K562 (cell line): ENCODE results near the gene GORASP2. TPM values are rescaled to one million over a fixed set of nuclear protein-coding genes. Genes with fewer than 3 reads are reported as not detected.
A peak's percentile ranks its signal among the peaks of the same experiment; 100 is the strongest.

Source experiments
- ATAC-seq: fragments of 200-7000 bp; cut with Tn5 transposase; 3 replicates; pipeline ENCODE4 v1.9.1; 2020; ENCODE audit warnings: moderate library complexity
- BruUV-seq: library from RNA; stranded (reverse); fragments of 400-500 nt; replicated peaks from 2 replicates; lab custom pipeline; 2021; lab: Mats Ljungman, UMichigan
- CTCF ChIA-PET: fragments of 300-600 bp; formaldehyde crosslinking; extraction: SDS; loops from one replicate; lab custom pipeline; 2021; ENCODE audit warnings: low intra/inter-chr PET ratio; lab: Yijun Ruan, JAX
- POLR2A ChIA-PET: fragments of 300-600, 350-650 bp; sonication (Branson Sonifier 250); formaldehyde crosslinking; extraction: SDS; loops from one replicate; lab custom pipeline; 2021; ENCODE audit warnings: antibody characterized with exemption, inconsistent platforms; lab: Yijun Ruan, JAX
- DNase-seq, 4 experiments: peaks; one replicate each; pipeline versions ENCODE4 v3.0.0 to v3.0.0-alpha.2; 2011 to 2018; ENCODE audit warnings: low spot score in 3 of 4, mixed read lengths in 3 of 4; ENCODE audit errors: extremely low read depth in 1 of 4
- FAIRE-seq: peaks from 2 replicates; lab custom pipeline; 2011; peaks lifted over from hg19 to GRCh38; lab: Jason Lieb, UNC
- H2AFZ ChIP-seq: 2 replicates; pipeline ENCODE4 v1.6.0; 2011; ENCODE audit warnings: low read depth, low read length, control low read depth, inconsistent platforms
- H3K27ac ChIP-seq: fragments of 200-600 bp; 3 replicates; pipeline ENCODE4 v1.8.0; 2011; ENCODE audit warnings: low read depth, mild to moderate bottlenecking, control low read depth, inconsistent platforms, low read length, moderate library complexity, mixed read lengths; ENCODE audit errors: extremely low read depth
- H3K27me3 ChIP-seq, 2 experiments: fragments of 300-600 bp in 1 of 2; 2 replicates in 1 of 2; 3 replicates in 1 of 2; pipeline versions ENCODE4 v1.6.0 to v1.8.0; 2011; ENCODE audit warnings: inconsistent platforms in 2 of 2, low read length in 2 of 2, mild to moderate bottlenecking in 1 of 2, mixed read lengths in 1 of 2, moderate library complexity in 1 of 2; ENCODE audit not compliant: control insufficient read depth in 2 of 2, insufficient read depth in 2 of 2
- H3K36me3 ChIP-seq: fragments of 300-600 bp; 3 replicates; pipeline ENCODE4 v1.8.0; 2011; ENCODE audit warnings: mild to moderate bottlenecking, low read length, inconsistent platforms; ENCODE audit not compliant: control insufficient read depth, insufficient read depth
- H3K4me1 ChIP-seq, 2 experiments: fragments of 200-600 bp in 1 of 2; replicated peaks in 1 of 2; 2 replicates in 1 of 2; 3 replicates in 1 of 2; pipeline versions ENCODE4 v1.5.1 to v1.8.0; 2011; ENCODE audit warnings: inconsistent platforms in 2 of 2, low read length in 2 of 2, mild to moderate bottlenecking in 1 of 2, mixed read lengths in 1 of 2, moderate library complexity in 1 of 2; ENCODE audit not compliant: control insufficient read depth in 2 of 2, insufficient read depth in 2 of 2
- H3K4me2 ChIP-seq: 2 replicates; pipeline ENCODE4 v1.6.1; 2011; ENCODE audit warnings: low read length, control low read depth, inconsistent platforms, mixed read lengths; ENCODE audit not compliant: insufficient read depth
- H3K4me3 ChIP-seq: fragments of 200-600 bp; sonication (generic), shearing (Covaris generic); 2 replicates; pipeline ENCODE4 v1.5.1; 2016; ENCODE audit warnings: control low read depth, inconsistent platforms
- H3K79me2 ChIP-seq: fragments of 200-600 bp; 3 replicates; pipeline ENCODE4 v1.8.0; 2011; ENCODE audit warnings: low read length, inconsistent platforms; ENCODE audit not compliant: control insufficient read depth, insufficient read depth
- H3K9ac ChIP-seq, 2 experiments: 2 replicates each; pipeline versions ENCODE4 v1.6.0 to v1.6.1; 2011; ENCODE audit warnings: low read depth in 2 of 2, low read length in 2 of 2, control low read depth in 1 of 2, inconsistent platforms in 1 of 2, mild to moderate bottlenecking in 1 of 2, mixed read lengths in 1 of 2; ENCODE audit not compliant: insufficient read depth in 1 of 2
- H3K9me1 ChIP-seq: one replicate; pipeline ENCODE4 v1.6.0; 2011; ENCODE audit warnings: inconsistent platforms, mild to moderate bottlenecking, low read length, moderate library complexity; ENCODE audit not compliant: control insufficient read depth, insufficient read depth
- H3K9me3 ChIP-seq: replicated peaks from 2 replicates; pipeline ENCODE4 v1.5.1; 2011; ENCODE audit warnings: low read depth, low read length, inconsistent platforms; ENCODE audit not compliant: control insufficient read depth, insufficient read depth
- H4K20me1 ChIP-seq: replicated peaks from 2 replicates; pipeline ENCODE4 v1.6.1; 2011; ENCODE audit warnings: low read length, inconsistent platforms, mixed read lengths; ENCODE audit not compliant: control insufficient read depth, insufficient read depth
- COPS2 ChIP-seq: fragments of 450-650 bp; conservative IDR thresholded peaks from 2 replicates; pipeline ENCODE4 v1.6.1; 2016; ENCODE audit warnings: mild to moderate bottlenecking, moderate library complexity
- HNRNPH1 ChIP-seq: fragments of 200-400 bp; formaldehyde crosslinking; optimal IDR thresholded peaks from 2 replicates; pipeline ENCODE3; 2017; ENCODE audit warnings: low read depth, mild to moderate bottlenecking, low read length, moderate library complexity
- MEF2A ChIP-seq: IDR thresholded peaks from 2 replicates; pipeline ENCODE4 v1.6.1; 2011; ENCODE audit warnings: low read depth, mild to moderate bottlenecking, low read length, moderate library complexity; ENCODE audit not compliant: control insufficient read depth
- NRF1 ChIP-seq, 2 experiments: fragments of 450-650 bp; IDR thresholded peaks in 1 of 2; conservative IDR thresholded peaks in 1 of 2; 2 replicates each; pipeline ENCODE4 v1.6.1; 2014; ENCODE audit warnings: mild to moderate bottlenecking in 2 of 2
- POLR2A ChIP-seq: fragments of 450-650 bp; conservative IDR thresholded peaks from 2 replicates; pipeline ENCODE4 v1.6.1; 2016
- POLR2G ChIP-seq: fragments of 200-400 bp; formaldehyde crosslinking; IDR thresholded peaks from 2 replicates; pipeline ENCODE4 v1.6.1; 2017; ENCODE audit warnings: low read depth, mild to moderate bottlenecking, antibody characterized with exemption, low read length, moderate library complexity
- RUNX1 ChIP-seq: sonication (generic); IDR thresholded peaks from 2 replicates; pipeline ENCODE4 v1.6.1; 2016; ENCODE audit warnings: antibody characterized with exemption, low read depth
- SNIP1 ChIP-seq: fragments of 450-650 bp; IDR thresholded peaks from 2 replicates; pipeline ENCODE4 v1.7.1; 2017; ENCODE audit warnings: low read depth, mild to moderate bottlenecking
- TFAM ChIP-seq: fragments of 250-450 bp; sonication (Bioruptor Pico); conservative IDR thresholded peaks from 2 replicates; pipeline ENCODE4 v1.5.0; 2021; ENCODE audit warnings: mild to moderate bottlenecking, moderate library complexity
- TRIM25 ChIP-seq: fragments of 450-650 bp; IDR thresholded peaks from 2 replicates; pipeline ENCODE4 v1.7.0; 2016; ENCODE audit warnings: borderline replicate concordance
- ZBTB40 ChIP-seq, 2 experiments: fragments of 450-650 bp in 1 of 2; sonication (generic) in 1 of 2; formaldehyde crosslinking in 1 of 2; IDR thresholded peaks; 2 replicates each; pipeline versions ENCODE4 v1.7.1 to v1.9.0; 2016 to 2022; ENCODE audit warnings: inconsistent platforms in 1 of 2, mild to moderate bottlenecking in 1 of 2, missing genetic modification reagents in 1 of 2
- ZNF263 ChIP-seq: sonication (generic); formaldehyde crosslinking; IDR thresholded peaks from 2 replicates; pipeline ENCODE4 v1.8.0; 2022; ENCODE audit warnings: mild to moderate bottlenecking, missing genetic modification reagents, borderline replicate concordance
- ZNF76 ChIP-seq: fragments of 250-450 bp; sonication (Bioruptor Pico); IDR thresholded peaks from 2 replicates; pipeline ENCODE4 v1.4.0; 2020; ENCODE audit warnings: mild to moderate bottlenecking, moderate library complexity, borderline replicate concordance
- WGBS: fragments of 100-300 bp; shearing (Covaris generic); methylation state at CpG from one replicate; pipeline ENCODE4 v1.1.6; 2016; ENCODE audit warnings: low coverage, mixed read lengths; ENCODE audit not compliant: insufficient coverage; ENCODE audit errors: missing lambda C conversion rate; 5-methylcytosine and 5-hydroxymethylcytosine counted together
- in situ Hi-C: fragments of 300-500 bp; cut with MboI; formaldehyde crosslinking; loops from 4 replicates; pipeline ENCODE4 v1.15.0; 2018; ENCODE audit warnings: inconsistent platforms, mixed read lengths
- intact Hi-C: fragments of 100-400 bp; cut with micrococcal nuclease; formaldehyde crosslinking; loops from 2 replicates; pipeline ENCODE4 v1.14.2; 2022
- polyA plus RNA-seq, 8 experiments: library from polyadenylated mRNA; depleted of rRNA in 4 of 8; stranded (reverse) in 5 of 8; unstranded in 3 of 8; fragments of >200 nt; fragmentation: Nextera tagmentation in 2 of 8; fragmentation: Illumina TruSeq in 1 of 8; extraction: Ambion mirVana in 2 of 8; extraction: Trizol in 1 of 8; gene quantifications; 2 replicates each; pipeline versions ENCODE4 v1.2.1 to v1.2.3, GENCODE V29; 2011 to 2014; ENCODE audit warnings: inconsistent platforms in 1 of 8, missing spikeins in 1 of 8
- total RNA-seq, 7 experiments: library from RNA; depleted of rRNA in 6 of 7; stranded (reverse); fragments of >200 nt in 6 of 7; fragmentation: Illumina TruSeq in 2 of 7; extraction: Trizol in 2 of 7; gene quantifications; 2 replicates each; pipeline versions ENCODE4 v1.2.1 to v1.2.3, GENCODE V29; 2011 to 2021; ENCODE audit warnings: low replicate concordance in 1 of 7

GORASP2 gene
- total and polyA plus RNA-seq, 9 of the 15 experiments (the other 6 are each of a cell fraction or from before 2014, with no cell fraction given) = 27.4 to 180 (median 59.6) TPM

GRCh38 chr2:170963386-170963785, 34.3 kb downstream of the GORASP2 start:
- H3K27ac ChIP-seq = no peak overlapping the region
- no peak overlapping the region for H2AFZ ChIP-seq
- no peaks in the 10 kb centered on the region for H3K4me1 ChIP-seq
- no peaks in the 10 kb centered on the region for H3K79me2 ChIP-seq
- H4K20me1 ChIP-seq = no peaks in the 10 kb centered on the region
- no peaks in the 10 kb centered on the region for H3K9me1 ChIP-seq
- H3K9me3 ChIP-seq = no peaks in the 10 kb centered on the region
- DNase-seq = no peak
- peaks cover 82% of the 10 kb centered on the region for H3K36me3 ChIP-seq
- 88% methylated on average over 2 of the region's 5 CpGs for WGBS
- no peak overlapping the region for H3K4me2 ChIP-seq
- no peaks in the 10 kb centered on the region for H3K27me3 ChIP-seq
- no peak for ATAC-seq
- in situ Hi-C loops (loop anchor here (25.0 kb wide), 1 partner anchor 1149 kb away; the partner anchor contains the start of gene DLX2), intact Hi-C loops (no loop called here)
- H3K4me3 ChIP-seq = no peak overlapping the region
- ChIA-PET CTCF (no interaction called here), POLR2A (interaction anchor here (0.7 to 1.6 kb wide), 2 partner anchors 11 to 146 kb away, joined by 3 to 7 read pairs; no protein-coding TSS in a partner anchor)
- H3K9ac ChIP-seq = no peak overlapping the region
- BruUV-seq = no TSS peak
- FAIRE-seq = no peak
- peak; percentile 69; the same call in 1 of the 2 replicates for TF ChIP-seq ZNF263 (CRISPR knock-in tag)
- no peak for TF ChIP-seq NRF1 (conservative IDR thresholded peaks at IDR 0.05 in 1 of 2, IDR thresholded peaks at IDR 0.05 in 1 of 2)
- TF ChIP-seq MEF2A = no peak
- TF ChIP-seq SNIP1 = no peak
- TF ChIP-seq RUNX1 = no peak
- TF ChIP-seq POLR2A = 0 out of 2 replicates have a peak, but pooled peaks have one; percentile 28
- TF ChIP-seq COPS2 = no peak
- TF ChIP-seq ZNF76 (CRISPR knock-in tag) = no peak
- no peak for TF ChIP-seq POLR2G
- no peak for TF ChIP-seq HNRNPH1
- TF ChIP-seq ZBTB40 (IDR thresholded peaks at IDR 0.05) = no peak
- no peak for TF ChIP-seq ZBTB40 (CRISPR knock-in tag; IDR thresholded peaks at IDR 0.05)
- TF ChIP-seq TRIM25 = no peak
- no peak for TF ChIP-seq TFAM (CRISPR knock-in tag)
